GM12878 (cell line): ENCODE measurements around the gene KRTAP2-4. TPM values are rescaled to one million over a fixed set of nuclear protein-coding genes. Genes with fewer than 3 reads are reported as not detected.

Experiments
- ATAC-seq: fragments of 200-7000 bp; cut with Tn5 transposase; 3 replicates; pipeline ENCODE4 v1.9.1; 2020; ENCODE audit warnings: mild to moderate bottlenecking, moderate library complexity
- BruUV-seq: library from RNA; stranded (reverse); fragments of 400-500 nt; replicated peaks from 2 replicates; lab custom pipeline; 2021; lab: Mats Ljungman, UMichigan
- CTCF ChIA-PET: fragments of 300-600 bp; sonication (Branson Sonifier 250); formaldehyde crosslinking; extraction: SDS; loops from one replicate; lab custom pipeline; 2021; ENCODE audit warnings: inconsistent platforms; lab: Yijun Ruan, JAX
- POLR2A ChIA-PET: fragments of 350-600 bp; formaldehyde crosslinking; extraction: SDS; loops from one replicate; lab custom pipeline; 2021; ENCODE audit warnings: inconsistent platforms; lab: Charles Lee
- RAD21 ChIA-PET: fragments of 300-600 bp; sonication (Branson Sonifier 250); formaldehyde crosslinking; loops from one replicate; lab custom pipeline; 2023; ENCODE audit warnings: antibody characterized with exemption; ENCODE audit not compliant: unreplicated experiment; lab: Charles Lee
- SMC1A ChIA-PET: fragments of 300-600 bp; sonication (Branson Sonifier 250); formaldehyde crosslinking; loops from one replicate; lab custom pipeline; 2023; ENCODE audit not compliant: unreplicated experiment, uncharacterized antibody; lab: Charles Lee
- DNase-seq: peaks from one replicate; pipeline ENCODE4 v3.0.0-alpha.2; 2011; ENCODE audit warnings: low read depth, low spot score
- FAIRE-seq: peaks from 3 replicates; lab custom pipeline; 2011; peaks lifted over from hg19 to GRCh38; lab: Jason Lieb, UNC
- H2AFZ ChIP-seq: 2 replicates; pipeline ENCODE4 v1.6.0; 2011; ENCODE audit warnings: low read depth, low read length, control low read depth; ENCODE audit not compliant: control insufficient read depth
- H3K27ac ChIP-seq: 2 replicates; pipeline ENCODE4 v1.5.1; 2011; ENCODE audit warnings: control low read depth; ENCODE audit not compliant: control insufficient read depth, insufficient read depth
- H3K27me3 ChIP-seq, 2 experiments: replicated peaks in 1 of 2; 2 replicates each; pipeline versions ENCODE4 v1.6.0 to v1.6.1; 2011; ENCODE audit warnings: low read length in 1 of 2; ENCODE audit not compliant: control insufficient read depth in 2 of 2, insufficient read depth in 2 of 2
- H3K36me3 ChIP-seq, 2 experiments: 2 replicates each; pipeline ENCODE4 v1.5.1; 2011; ENCODE audit warnings: low read length in 1 of 2; ENCODE audit not compliant: control insufficient read depth in 2 of 2, insufficient read depth in 2 of 2
- H3K4me1 ChIP-seq: 2 replicates; pipeline ENCODE4 v1.6.1; 2011; ENCODE audit warnings: mild to moderate bottlenecking, low read length, moderate library complexity, mixed read lengths; ENCODE audit not compliant: control insufficient read depth, insufficient read depth
- H3K4me2 ChIP-seq: 2 replicates; pipeline ENCODE4 v1.6.0; 2011; ENCODE audit warnings: control low read depth; ENCODE audit not compliant: control insufficient read depth, insufficient read depth
- H3K4me3 ChIP-seq: fragments of 200-600 bp; sonication (generic); 2 replicates; pipeline ENCODE4 v1.5.1; 2016
- H3K79me2 ChIP-seq: 2 replicates; pipeline ENCODE4 v1.6.0; 2011; ENCODE audit warnings: low read length; ENCODE audit not compliant: control insufficient read depth, insufficient read depth
- H3K9ac ChIP-seq: 2 replicates; pipeline ENCODE4 v1.8.0; 2011; ENCODE audit warnings: low read length, control low read depth, mixed read lengths; ENCODE audit not compliant: control insufficient read depth, insufficient read depth
- H3K9me3 ChIP-seq: replicated peaks from 3 replicates; pipeline ENCODE4 v1.5.1; 2011; ENCODE audit warnings: mild to moderate bottlenecking, low read length; ENCODE audit not compliant: control insufficient read depth, insufficient read depth
- H4K20me1 ChIP-seq: 2 replicates; pipeline ENCODE4 v1.6.0; 2011; ENCODE audit not compliant: control insufficient read depth, insufficient read depth
- CHD1 ChIP-seq: IDR thresholded peaks from 2 replicates; pipeline ENCODE4 v1.6.1; 2012; ENCODE audit warnings: low read depth, low read length, improper control_type of control experiment
- CTCF ChIP-seq, 3 experiments: IDR thresholded peaks in 2 of 3; conservative IDR thresholded peaks in 1 of 3; 2 replicates each; pipeline ENCODE4 v1.5.1; 2011; ENCODE audit warnings: low read depth in 3 of 3, low read length in 3 of 3, mild to moderate bottlenecking in 3 of 3, control low read depth in 2 of 3, moderate library complexity in 2 of 3, inconsistent platforms in 1 of 3, mixed read lengths in 1 of 3; ENCODE audit not compliant: control insufficient read depth in 2 of 3, insufficient read depth in 1 of 3; ENCODE audit errors: extremely low read depth in 1 of 3
- E2F8 ChIP-seq: fragments of 450-650 bp; IDR thresholded peaks from 2 replicates; pipeline ENCODE4 v1.6.1; 2018; ENCODE audit warnings: mild to moderate bottlenecking, low read depth, moderate library complexity; ENCODE audit not compliant: partially characterized antibody
- ESRRA ChIP-seq: IDR thresholded peaks from 2 replicates; pipeline ENCODE4 v1.6.1; 2012; ENCODE audit warnings: mild to moderate bottlenecking, low read length, improper control_type of control experiment
- JUND ChIP-seq: IDR thresholded peaks from 2 replicates; pipeline ENCODE4 v1.6.1; 2012; ENCODE audit warnings: low read depth, mild to moderate bottlenecking, low read length, improper control_type of control experiment, moderate library complexity
- MAX ChIP-seq: IDR thresholded peaks from 2 replicates; pipeline ENCODE4 v1.6.1; 2012; ENCODE audit warnings: low read depth, low read length, improper control_type of control experiment
- MTA2 ChIP-seq: fragments of 450-650 bp; IDR thresholded peaks from 2 replicates; pipeline ENCODE4 v1.6.1; 2016; ENCODE audit warnings: low read depth, mild to moderate bottlenecking, moderate library complexity
- NFXL1 ChIP-seq: fragments of 450-650 bp; IDR thresholded peaks from 2 replicates; pipeline ENCODE4 v1.6.1; 2017; ENCODE audit warnings: antibody characterized with exemption, mild to moderate bottlenecking, borderline replicate concordance
- PKNOX1 ChIP-seq: fragments of 450-650 bp; IDR thresholded peaks from 2 replicates; pipeline ENCODE4 v1.6.1; 2016; ENCODE audit warnings: mild to moderate bottlenecking
- POLR2A ChIP-seq: IDR thresholded peaks from 2 replicates; pipeline ENCODE4 v1.6.1; 2011; ENCODE audit warnings: low read depth, mild to moderate bottlenecking, low read length
- RELA ChIP-seq: fragments of 450-650 bp; IDR thresholded peaks from 2 replicates; pipeline ENCODE4 v1.8.0; 2014; ENCODE audit warnings: borderline replicate concordance; ENCODE audit not compliant: partially characterized antibody
- SIN3A ChIP-seq: IDR thresholded peaks from 2 replicates; pipeline ENCODE4 v1.6.1; 2012; ENCODE audit warnings: low read depth, low read length, improper control_type of control experiment
- SMARCA5 ChIP-seq: fragments of 450-650 bp; IDR thresholded peaks from 2 replicates; pipeline ENCODE4 v1.6.1; 2017; ENCODE audit warnings: mild to moderate bottlenecking
- SP1 ChIP-seq: IDR thresholded peaks from one replicate; pipeline ENCODE4 v1.6.1; 2011; ENCODE audit warnings: low read depth, low read length
- STAT1 ChIP-seq: fragments of 450-650 bp; conservative IDR thresholded peaks from 2 replicates; pipeline ENCODE4 v1.6.1; 2014; ENCODE audit warnings: antibody characterized with exemption, mild to moderate bottlenecking
- TCF3 ChIP-seq: IDR thresholded peaks from 2 replicates; pipeline ENCODE4 v1.6.1; 2012; ENCODE audit warnings: low read depth, mild to moderate bottlenecking, low read length, borderline replicate concordance; ENCODE audit not compliant: insufficient read depth
- ZBTB4 ChIP-seq: fragments of 450-650 bp; formaldehyde crosslinking; IDR thresholded peaks from 2 replicates; pipeline ENCODE4 v1.4.0; 2022; ENCODE audit warnings: mild to moderate bottlenecking, moderate library complexity
- WGBS: methylation state at CpG from one replicate; pipeline ENCODE4 v1.1.6; 2016; ENCODE audit warnings: low lambda C conversion rate; ENCODE audit not compliant: insufficient replicate concordance, insufficient coverage; ENCODE audit errors: missing lambda C conversion rate; 5-methylcytosine and 5-hydroxymethylcytosine counted together
- in situ Hi-C: fragments of 300-500 bp; cut with MboI; formaldehyde crosslinking; loops from 9 replicates; pipeline ENCODE4 v1.14.3; 2018; ENCODE audit warnings: mixed read lengths
- intact Hi-C: fragments of 100-400 bp; cut with micrococcal nuclease; formaldehyde crosslinking; loops from one replicate; pipeline ENCODE4 v1.14.2; 2022; ENCODE audit not compliant: unreplicated experiment
- polyA plus RNA-seq, 11 experiments: library from polyadenylated mRNA; depleted of rRNA in 4 of 11; unstranded in 6 of 11; stranded (reverse) in 5 of 11; fragments of >200 nt; fragmentation: Nextera tagmentation in 4 of 11; fragmentation: Illumina TruSeq in 1 of 11; extraction: Ambion mirVana in 4 of 11; extraction: Trizol in 1 of 11; gene quantifications; 1 replicate in 1 of 11; 2 replicates in 10 of 11; pipeline versions ENCODE4 v1.2.1 to v1.2.3, GENCODE V29; 2011 to 2016; ENCODE audit warnings: inconsistent platforms in 2 of 11, missing spikeins in 2 of 11, low read depth in 1 of 11
- total RNA-seq, 4 experiments: library from RNA; depleted of rRNA in 3 of 4; stranded (reverse); fragments of >200 nt in 3 of 4; fragmentation: Illumina TruSeq in 1 of 4; extraction: Trizol in 1 of 4; gene quantifications; 2 replicates each; pipeline versions ENCODE4 v1.2.1 to v1.2.3, GENCODE V29; 2013 to 2021

The KRTAP2-4 gene
- total and polyA plus RNA-seq, 10 of the 15 experiments (the other 5 are each of a cell fraction or from before 2014, with no cell fraction given) = not detected

- Histone ChIP-seq H3K4me2 (no peak overlapping the region), H3K9ac (no peak overlapping the region), H3K9me3 (no peaks in the 10 kb centered on the region), H2AFZ (no peak overlapping the region), H4K20me1 (no peaks in the 10 kb centered on the region), H3K27ac (no peak overlapping the region), H3K4me1 (no peaks in the 10 kb centered on the region), H3K36me3 (no peaks in the 10 kb centered on the region), H3K27me3 (no peaks in the 10 kb centered on the region; a peak in 1 of 4 replicates), H3K4me3 (no peak overlapping the region), H3K79me2 (no peaks in the 10 kb centered on the region)
- in situ Hi-C loops = no loop called here
- SMC1A ChIA-PET = no interaction called here
- no peak for ATAC-seq
- DNase-seq = no peak
- WGBS = 20% methylated on average over 4 of the region's 4 CpGs
- intact Hi-C loops = no loop called here
- no peak for FAIRE-seq
- RAD21 ChIA-PET = no interaction called here
- CTCF ChIA-PET = no interaction called here
- no TSS peak for BruUV-seq
- POLR2A ChIA-PET = no interaction called here
- TF ChIP-seq CTCF (IDR thresholded peaks at IDR 0.05 in 2 of 3, conservative IDR thresholded peaks at IDR 0.05 in 1 of 3; ENCODE audit: control insufficient read depth in 2 of 3, extremely low read depth in 1 of 3, insufficient read depth in 1 of 3, low read depth in 3 of 3, low read length in 3 of 3) (no peak), TCF3 (no peak), POLR2A (no peak), PKNOX1 (no peak), SMARCA5 (no peak), MTA2 (no peak), E2F8 (no peak), RELA (no peak), ESRRA (no peak), JUND (no peak), SP1 (no peak), STAT1 (no peak), MAX (no peak), ZBTB4 (CRISPR knock-in tag) (no peak), SIN3A (no peak), CHD1 (no peak), NFXL1 (no peak)
Observed at GRCh38 chr17:41063449-41063848, 2.2 kb downstream of the KRTAP2-4 start.
